GM19467 (cell line): ENCODE measurements around the gene ZRANB3.
"Not testable (repeated sequence)": the region's sequence is repeated elsewhere in the genome, so short reads cannot be mapped to it uniquely, and the experiment has no call there.

Source experiments
- ATAC-seq: cut with Tn5 transposase; IDR thresholded peaks from one replicate; pipeline ENCODE4 v1.9.1; 2021; ENCODE audit warnings: mild to moderate bottlenecking, moderate library complexity; ENCODE audit not compliant: unreplicated experiment

Gene ZRANB3

DNA sequence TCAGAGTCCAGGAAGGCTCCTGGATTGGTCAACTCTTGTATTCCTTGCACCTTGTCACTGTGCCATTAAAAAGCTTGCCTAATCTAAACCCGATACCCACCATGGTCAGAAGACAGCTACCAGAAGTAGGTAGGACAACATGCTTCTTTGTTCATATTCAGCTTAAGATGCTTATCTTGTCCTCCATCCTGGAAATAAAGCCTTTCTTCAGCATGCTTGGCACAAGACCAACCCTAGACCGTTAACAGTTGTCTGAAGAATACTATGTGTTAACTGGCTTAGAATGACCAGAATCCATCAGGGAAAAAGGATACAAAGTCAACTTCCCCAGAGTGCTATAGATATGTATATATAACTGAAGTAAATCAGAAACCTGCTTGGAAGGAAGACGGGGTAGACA is 193.9 kb downstream of the ZRANB3 start:
- no peak for ATAC-seq

GRCh38 chr2:135335256-135335655 is 195.8 kb downstream of the ZRANB3 start:
- no peak for ATAC-seq

DNA sequence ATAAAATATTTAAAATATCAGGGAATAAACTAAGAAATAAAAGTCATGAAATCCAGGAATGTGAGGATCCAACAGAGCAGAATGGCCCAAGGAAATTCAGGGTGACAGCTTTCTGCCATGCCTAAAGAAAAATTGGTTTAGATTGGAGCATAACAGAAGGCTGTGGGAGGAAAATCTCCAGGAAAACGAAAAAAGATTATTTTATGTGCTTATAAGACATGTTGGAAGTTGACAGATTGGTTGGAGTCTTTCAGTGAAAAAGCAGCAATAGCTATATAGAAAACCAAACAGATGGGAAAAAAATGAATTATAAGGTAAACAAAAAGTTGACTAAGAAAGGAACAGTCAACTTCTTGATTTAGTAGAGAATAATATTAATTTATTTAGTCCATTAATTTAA is 203.9 kb downstream of the ZRANB3 start:
- no peak for ATAC-seq

DNA sequence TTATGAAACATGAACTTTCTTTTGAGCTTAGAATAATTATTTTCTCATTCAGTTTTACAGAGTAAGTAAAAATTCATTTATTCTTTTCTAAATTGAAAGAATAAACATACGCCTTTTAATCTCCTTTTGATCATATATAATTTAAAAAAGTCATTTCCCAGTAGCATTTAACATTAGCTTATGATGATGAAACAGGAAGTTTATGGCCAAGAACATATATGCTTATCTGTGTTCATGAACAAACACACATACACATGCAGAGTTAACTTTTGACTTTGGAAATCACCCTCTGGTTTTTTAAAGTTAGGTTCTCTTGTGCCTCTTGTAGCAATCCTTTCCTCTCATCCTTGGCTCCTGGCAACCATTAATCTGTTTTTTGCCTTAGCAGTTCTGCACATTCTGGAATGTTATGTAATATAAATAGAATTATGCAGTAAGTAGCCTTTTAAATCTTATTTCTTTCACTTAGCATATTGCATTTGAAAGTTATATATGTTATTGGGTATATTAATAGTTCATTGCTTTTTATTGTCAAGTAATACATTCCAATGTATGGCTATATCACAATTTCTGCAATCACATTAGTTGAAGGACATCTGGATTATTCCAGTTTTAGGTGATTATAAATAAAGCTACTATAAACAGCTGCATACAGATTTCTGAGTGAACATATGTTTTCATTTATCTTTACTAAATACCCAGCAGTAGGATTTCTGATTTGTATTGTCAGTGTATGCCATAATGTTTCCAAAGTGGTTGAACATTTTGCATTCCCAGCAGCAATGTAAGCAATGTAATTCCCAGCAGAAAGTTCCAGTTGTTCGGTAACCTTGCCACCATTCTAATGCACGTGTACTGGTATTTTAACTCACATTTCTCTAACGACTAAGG is 210.3 kb downstream of the ZRANB3 start:
- ATAC-seq = no peak

- ATAC-seq = no peak
Measured at GRCh38 chr2:135318808-135319207, 212.2 kb downstream of the ZRANB3 start.

GRCh38 chr2:135317375-135317774 is 213.6 kb downstream of the ZRANB3 start:
- no peak for ATAC-seq

DNA sequence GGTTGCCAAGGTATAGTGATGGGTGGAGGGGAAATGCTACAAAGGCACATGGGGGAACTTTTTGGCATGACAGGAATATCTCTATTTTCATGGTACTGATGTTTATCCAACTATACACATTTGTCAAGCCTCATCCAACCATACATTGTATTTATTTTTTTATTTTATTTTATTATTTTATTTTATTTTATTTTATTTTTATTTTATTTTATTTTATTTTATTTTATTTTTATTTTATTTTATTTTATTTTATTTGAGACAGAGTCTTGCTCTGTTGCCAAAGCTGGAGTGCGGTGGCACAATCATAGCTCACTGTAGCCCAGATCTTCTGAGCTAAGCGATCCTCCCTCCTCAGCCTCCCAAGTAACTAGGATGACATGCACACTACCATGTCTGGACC is 219.1 kb downstream of the ZRANB3 start:
- ATAC-seq = no peak

- ATAC-seq = no peak
Measured at GRCh38 chr2:135311268-135311667, 219.8 kb downstream of the ZRANB3 start.

DNA sequence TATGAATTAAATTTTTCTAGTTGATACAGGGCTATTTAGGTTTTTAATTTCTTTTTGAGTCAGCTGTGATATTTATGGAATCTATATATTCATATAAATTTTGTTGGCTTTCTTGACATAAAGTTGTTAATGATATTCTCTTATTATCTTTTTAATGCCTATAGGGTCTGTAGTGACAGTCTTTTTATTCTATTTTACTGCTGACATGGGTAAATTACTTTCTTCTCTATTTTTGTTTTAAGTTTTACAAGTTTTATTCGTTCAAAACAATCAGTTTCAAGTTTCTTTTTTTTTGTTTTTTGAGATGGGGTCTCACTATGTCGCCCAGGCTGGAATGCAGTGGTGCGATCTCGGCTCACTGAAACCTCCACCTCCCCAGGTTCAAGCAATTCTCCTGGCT is 226.3 kb downstream of the ZRANB3 start:
- ATAC-seq = no peak

- no peak for ATAC-seq
Measured at GRCh38 chr2:135299658-135300244, 231.3 kb downstream of the ZRANB3 start.

- ATAC-seq = no peak
Measured at GRCh38 chr2:135299165-135299564, 231.9 kb downstream of the ZRANB3 start.

GRCh38 chr2:135287121-135287520 is 243.9 kb downstream of the ZRANB3 start:
- not testable (repeated sequence) for ATAC-seq

DNA sequence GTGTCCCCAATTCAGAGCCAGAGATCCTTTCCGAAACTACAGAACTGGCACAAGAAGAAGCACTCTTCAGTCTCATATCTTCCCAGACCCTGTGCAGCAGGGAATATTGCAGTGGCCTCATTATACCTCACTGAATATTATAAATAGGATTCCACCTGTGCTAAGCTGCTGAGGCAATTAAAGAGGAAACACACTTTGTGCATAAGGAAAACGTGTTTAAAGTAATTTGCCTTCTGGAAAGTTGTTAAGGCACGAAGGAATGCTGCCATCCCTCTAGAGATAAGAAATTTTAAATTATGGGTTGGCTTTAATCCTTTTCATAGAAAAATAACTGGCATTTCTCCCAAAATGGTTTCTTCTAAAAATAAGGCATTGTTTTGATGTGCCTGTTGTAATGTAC is 245.6 kb downstream of the ZRANB3 start:
- no peak for ATAC-seq

DNA sequence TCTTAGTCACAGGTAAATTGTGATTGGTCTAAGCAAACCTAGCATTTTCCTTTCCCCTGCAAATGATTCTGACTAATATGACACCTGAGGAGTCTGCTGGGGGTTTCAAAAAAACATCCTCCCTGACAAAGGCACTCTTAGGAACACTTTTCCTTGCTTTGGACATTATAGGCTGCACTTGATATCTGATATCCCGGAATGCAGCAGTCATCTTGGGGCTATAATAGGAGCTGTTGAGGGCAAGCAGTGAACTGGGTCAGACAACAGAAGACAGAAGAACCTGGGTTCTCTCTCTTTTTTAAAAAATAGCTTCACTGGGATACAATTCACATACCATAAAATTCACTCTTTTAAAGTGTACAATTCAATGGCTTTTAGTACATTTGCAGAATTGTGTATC is 249.6 kb downstream of the ZRANB3 start:
- no peak for ATAC-seq

GRCh38 chr2:135279209-135279608 is 251.8 kb downstream of the ZRANB3 start:
- no peak for ATAC-seq

GRCh38 chr2:135276525-135276924 is 254.5 kb downstream of the ZRANB3 start:
- no peak for ATAC-seq

DNA sequence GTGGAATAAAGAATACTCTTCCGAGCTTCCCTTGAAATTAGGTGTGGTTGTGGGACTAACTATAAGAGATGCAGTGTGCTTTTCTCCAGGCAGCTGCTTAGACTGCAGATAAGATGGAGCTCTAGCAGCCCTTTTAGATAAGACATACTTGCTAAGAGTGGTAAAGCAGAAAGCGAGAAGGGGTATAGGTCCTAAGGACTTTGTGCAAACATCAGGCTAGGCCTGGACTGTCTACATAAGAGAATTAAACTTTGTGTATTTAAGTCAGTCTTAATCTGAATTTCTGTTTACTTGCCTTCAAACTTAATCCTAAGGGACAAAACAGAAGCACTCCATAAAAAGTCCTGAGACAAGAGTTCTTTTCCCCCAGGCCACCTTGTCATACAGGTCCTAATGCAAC is 260.0 kb downstream of the ZRANB3 start:
- no peak for ATAC-seq

- ATAC-seq = no peak
Measured at GRCh38 chr2:135265960-135266490, 265.0 kb downstream of the ZRANB3 start.

- no peak for ATAC-seq
Measured at GRCh38 chr2:135259123-135259522, 271.9 kb downstream of the ZRANB3 start.

DNA sequence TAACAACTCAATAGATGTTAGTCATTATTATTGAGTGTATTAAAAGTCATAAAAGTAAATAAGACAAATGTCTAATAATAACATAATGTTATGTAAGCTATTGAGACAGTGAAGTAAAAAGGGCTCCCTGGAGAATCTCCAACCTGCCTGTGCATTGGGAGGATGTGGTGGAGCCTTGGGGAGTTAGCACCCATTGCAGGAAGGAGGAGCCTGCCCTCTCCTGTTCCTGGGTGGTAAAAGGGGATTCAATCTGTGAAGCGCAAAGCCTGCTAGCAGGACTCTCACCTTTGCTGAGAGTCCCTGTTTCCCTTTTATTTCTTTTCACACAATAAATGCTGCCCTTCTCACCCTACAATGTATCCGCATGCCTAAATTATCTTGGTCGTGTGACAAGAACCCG is 272.8 kb downstream of the ZRANB3 start:
- no peak for ATAC-seq

- no peak for ATAC-seq
Measured at GRCh38 chr2:135257383-135258090, 273.5 kb downstream of the ZRANB3 start.
